Measurements from ENCODE around the gene TAGLN. TPM values are rescaled to one million over a fixed set of nuclear protein-coding genes. Genes with fewer than 3 reads are reported as not detected.
A peak's percentile ranks its signal among the peaks of the same experiment; 100 is the strongest.

TAGLN gene
- total and polyA plus RNA-seq, 10 donors, result 117 to 1,088 (median 350) TPM

DNA sequence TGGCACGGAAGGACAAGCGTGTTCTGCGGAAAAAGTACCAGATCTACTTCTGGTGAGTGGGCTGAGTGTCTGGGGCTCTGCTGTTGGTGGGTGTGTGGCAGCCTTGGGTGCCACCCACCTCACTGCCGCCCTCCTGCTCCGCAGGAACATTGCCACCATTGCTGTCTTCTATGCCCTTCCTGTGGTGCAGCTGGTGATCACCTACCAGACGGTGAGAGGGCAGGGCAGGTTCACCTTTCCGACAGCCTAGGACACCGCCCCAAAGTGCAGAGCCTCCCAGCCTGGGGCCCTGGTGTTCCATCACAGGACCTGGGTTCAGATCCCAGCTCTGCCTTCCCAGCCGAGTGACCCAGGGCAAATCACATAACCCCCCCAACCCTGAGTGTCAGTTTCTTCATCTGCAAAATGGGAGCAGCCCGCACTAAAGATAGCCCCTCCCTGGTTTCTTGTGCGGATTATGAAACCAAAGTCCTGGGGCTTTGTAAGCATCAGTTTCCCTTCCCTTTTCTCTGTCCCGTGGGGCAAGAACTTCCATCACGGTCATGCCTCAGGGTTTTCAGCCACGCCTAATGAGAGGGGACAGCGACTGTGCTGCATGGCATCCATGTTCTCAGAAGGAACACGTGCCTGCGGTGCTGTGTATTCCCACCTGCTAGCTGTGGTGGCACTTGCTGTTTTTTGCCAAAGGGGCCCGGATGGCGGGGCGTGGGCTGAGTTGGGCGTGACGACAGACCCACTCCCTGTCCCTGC, 9.8 kb upstream of the TAGLN start:
- H3K36me3 ChIP-seq, result peaks cover 2 to 98% (median 53%) of the 10 kb centered on the region in 6 donors
- peak; percentile 92 for DNase-seq
- TF ChIP-seq POLR2AphosphoS5 (IDR thresholded peaks at IDR 0.05), result peak; percentile 67 to 77 (median 67)
- TF ChIP-seq, protein P1, sequence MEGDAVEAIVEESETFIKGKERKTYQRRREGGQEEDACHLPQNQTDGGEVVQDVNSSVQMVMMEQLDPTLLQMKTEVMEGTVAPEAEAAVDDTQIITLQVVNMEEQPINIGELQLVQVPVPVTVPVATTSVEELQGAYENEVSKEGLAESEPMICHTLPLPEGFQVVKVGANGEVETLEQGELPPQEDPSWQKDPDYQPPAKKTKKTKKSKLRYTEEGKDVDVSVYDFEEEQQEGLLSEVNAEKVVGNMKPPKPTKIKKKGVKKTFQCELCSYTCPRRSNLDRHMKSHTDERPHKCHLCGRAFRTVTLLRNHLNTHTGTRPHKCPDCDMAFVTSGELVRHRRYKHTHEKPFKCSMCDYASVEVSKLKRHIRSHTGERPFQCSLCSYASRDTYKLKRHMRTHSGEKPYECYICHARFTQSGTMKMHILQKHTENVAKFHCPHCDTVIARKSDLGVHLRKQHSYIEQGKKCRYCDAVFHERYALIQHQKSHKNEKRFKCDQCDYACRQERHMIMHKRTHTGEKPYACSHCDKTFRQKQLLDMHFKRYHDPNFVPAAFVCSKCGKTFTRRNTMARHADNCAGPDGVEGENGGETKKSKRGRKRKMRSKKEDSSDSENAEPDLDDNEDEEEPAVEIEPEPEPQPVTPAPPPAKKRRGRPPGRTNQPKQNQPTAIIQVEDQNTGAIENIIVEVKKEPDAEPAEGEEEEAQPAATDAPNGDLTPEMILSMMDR (IDR thresholded peaks at IDR 0.05 in 8 of 11, conservative IDR thresholded peaks at IDR 0.05 in 3 of 11), result no peak
- H3K27ac ChIP-seq, result peak overlapping the region; percentile 36 to 88 (median 78)
- peaks cover 0 to 76% (median 37%) of the 10 kb centered on the region in 6 donors for H3K4me1 ChIP-seq
- H3K9me3 ChIP-seq, result no peaks in the 10 kb centered on the region
- 57 to 77% (median 70%) methylated on average over 19 to 22 of the region's 22 CpGs for WGBS, 5 donors
- intact Hi-C loops (cut with DNase I; ENCODE audit: low total_unique reads), result no loop called here
- H3K27me3 ChIP-seq (replicated peaks in 1 of 7), result no peaks in the 10 kb centered on the region
- H3K4me3 ChIP-seq, result peak overlapping the region in 1 of 8 donors; percentile 51

DNA sequence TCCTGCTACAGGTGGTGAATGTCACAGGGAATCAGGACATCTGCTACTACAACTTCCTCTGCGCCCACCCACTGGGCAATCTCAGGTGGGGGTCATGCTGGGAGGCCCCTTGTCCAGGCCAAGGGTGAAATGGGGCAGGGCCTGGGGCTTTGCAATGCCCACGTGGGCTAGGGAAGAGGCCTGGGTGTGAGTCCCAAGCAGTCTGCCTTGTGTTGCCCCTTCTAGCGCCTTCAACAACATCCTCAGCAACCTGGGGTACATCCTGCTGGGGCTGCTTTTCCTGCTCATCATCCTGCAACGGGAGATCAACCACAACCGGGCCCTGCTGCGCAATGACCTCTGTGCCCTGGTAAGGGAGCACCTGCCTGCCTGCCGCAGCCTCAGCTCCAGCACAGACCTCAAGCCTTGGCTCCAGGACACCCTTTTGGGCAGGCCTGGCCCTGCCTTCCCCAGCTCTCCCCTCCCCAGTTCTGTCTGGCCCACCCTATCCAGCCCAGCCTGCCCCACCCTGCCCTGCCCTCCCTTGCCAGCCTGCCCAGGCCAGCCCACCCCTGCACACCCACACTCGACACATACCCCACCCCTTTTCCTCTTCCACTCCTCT, 9.1 kb upstream of the TAGLN start:
- Histone ChIP-seq H3K4me3 (peak overlapping the region in 1 of 8 donors; percentile 51), H3K36me3 (peaks cover 2 to 98% (median 54%) of the 10 kb centered on the region in 6 donors), H3K27me3 (replicated peaks in 1 of 7) (no peaks in the 10 kb centered on the region), H3K9me3 (no peaks in the 10 kb centered on the region), H3K27ac (peak overlapping the region in 7 of 8 donors; percentile 36 to 88 (median 78)), H3K4me1 (peaks cover 0 to 70% (median 37%) of the 10 kb centered on the region in 6 donors)
- intact Hi-C loops (cut with DNase I; ENCODE audit: low total_unique reads), result no loop called here
- 68 to 88% (median 73%) methylated on average over 7 to 8 of the region's 8 CpGs for WGBS, 5 donors
- TF ChIP-seq, protein P1 (IDR thresholded peaks at IDR 0.05 in 8 of 11, conservative IDR thresholded peaks at IDR 0.05 in 3 of 11), result no peak
- TF ChIP-seq POLR2A (IDR thresholded peaks at IDR 0.05), result no peak
- peak in 2 of 3 donors; percentile 3 to 58 for TF ChIP-seq POLR2AphosphoS5 (IDR thresholded peaks at IDR 0.05)
- peak; percentile 80 for DNase-seq

DNA sequence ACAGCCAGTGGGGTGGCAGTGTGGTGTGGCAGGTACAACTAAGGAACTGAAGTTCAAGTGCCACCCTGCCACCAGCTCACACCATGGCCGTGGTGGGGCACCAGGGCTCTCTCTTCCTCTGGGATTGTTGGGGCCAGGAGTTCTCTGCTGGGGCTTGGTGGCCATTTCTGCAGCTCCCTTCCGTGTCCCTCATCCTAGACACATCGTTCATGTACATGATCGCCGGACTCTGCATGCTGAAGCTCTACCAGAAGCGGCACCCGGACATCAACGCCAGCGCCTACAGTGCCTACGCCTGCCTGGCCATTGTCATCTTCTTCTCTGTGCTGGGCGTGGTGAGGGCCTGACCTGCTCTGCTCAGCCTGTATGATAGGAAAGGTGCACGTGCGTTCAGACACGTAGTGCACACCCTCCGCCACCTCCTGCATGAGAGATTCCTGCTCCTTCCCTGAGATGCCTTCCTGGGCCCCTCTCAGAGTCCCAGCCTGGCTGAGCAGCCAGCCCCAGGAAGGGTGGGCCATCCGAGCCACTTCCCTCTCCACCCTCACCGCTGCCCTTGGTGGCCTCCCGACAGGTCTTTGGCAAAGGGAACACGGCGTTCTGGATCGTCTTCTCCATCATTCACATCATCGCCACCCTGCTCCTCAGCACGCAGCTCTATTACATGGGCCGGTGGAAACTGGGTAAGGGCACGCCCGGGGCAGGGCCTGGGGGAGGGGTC, 7.3 kb upstream of the TAGLN start:
- TF ChIP-seq POLR2AphosphoS5 (IDR thresholded peaks at IDR 0.05) (peak in 2 of 3 donors; percentile 17 to 48), POLR2A (IDR thresholded peaks at IDR 0.05) (no peak)
- TF ChIP-seq, protein P1 (IDR thresholded peaks at IDR 0.05 in 8 of 11, conservative IDR thresholded peaks at IDR 0.05 in 3 of 11), result no peak
- Histone ChIP-seq H3K27me3 (replicated peaks in 1 of 7) (no peaks in the 10 kb centered on the region), H3K27ac (no peak overlapping the region), H3K36me3 (peaks cover 2 to 99% (median 63%) of the 10 kb centered on the region in 6 donors), H3K4me1 (peaks cover 0 to 52% (median 30%) of the 10 kb centered on the region in 6 donors), H3K4me3 (no peak overlapping the region), H3K9me3 (no peaks in the 10 kb centered on the region)
- 92 to 96% (median 94%) methylated on average over 24 to 26 of the region's 26 CpGs for WGBS, 5 donors
- DNase-seq, result no peak
- intact Hi-C loops (cut with DNase I; ENCODE audit: low total_unique reads), result no loop called here
